Measurements from ENCODE around the gene DCPS.
A peak's percentile ranks its signal among the peaks of the same experiment; 100 is the strongest.

Gene DCPS

DNA sequence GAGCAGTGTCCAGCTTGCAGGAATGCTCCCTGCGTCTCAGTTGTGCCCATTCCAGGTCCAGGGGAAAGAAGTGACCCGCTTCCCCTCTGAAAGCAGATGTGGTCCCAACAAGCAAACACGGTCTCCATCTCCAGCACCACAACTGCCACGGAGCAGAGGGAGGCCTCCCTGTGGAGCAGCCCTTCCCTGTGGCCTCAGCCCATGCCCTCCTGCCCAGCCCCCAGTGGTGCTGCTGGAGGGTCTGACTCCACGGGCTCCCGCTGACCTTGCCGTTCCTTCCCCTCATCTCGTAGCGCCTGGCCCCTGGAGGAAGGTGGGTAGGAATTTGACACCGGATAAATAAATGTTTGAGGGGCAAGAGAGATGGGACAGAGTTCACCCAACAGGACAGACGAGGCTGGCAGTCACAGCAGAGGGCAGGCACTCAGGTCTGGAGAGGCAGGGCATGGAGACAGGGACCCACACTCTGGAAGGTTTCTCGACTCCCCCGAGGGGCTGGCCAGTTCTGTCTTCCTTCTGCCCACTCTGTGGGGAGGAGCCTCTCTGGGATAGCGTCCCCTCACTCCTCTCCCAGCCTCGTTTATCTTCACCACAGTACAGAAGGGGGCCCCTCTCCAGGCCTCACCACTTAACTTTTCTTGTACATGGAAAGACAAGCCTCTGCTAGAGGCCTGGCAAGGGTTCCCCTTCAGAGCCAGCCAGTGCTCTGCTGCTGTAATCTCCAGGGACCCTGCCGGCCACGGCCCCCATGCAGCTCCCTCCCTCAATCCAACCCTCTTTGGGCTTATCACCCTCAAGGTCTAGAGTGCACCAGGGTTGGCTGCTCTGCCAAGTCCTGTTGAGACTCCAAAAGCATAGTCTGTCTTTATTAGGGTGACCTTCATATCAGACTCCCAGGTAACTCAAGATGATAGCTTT is 44.1 kb downstream of the DCPS start:
- no peaks in the 10 kb centered on the region for H3K27me3 ChIP-seq (ENCODE audit: insufficient read depth, low read depth)
- peaks cover 33% of the 10 kb centered on the region for H3K4me1 ChIP-seq (ENCODE audit: low read depth, poor library complexity, severe bottlenecking)
- no peak overlapping the region for H2AFZ ChIP-seq (ENCODE audit: low read depth)
- no peak for TF ChIP-seq CTCF (conservative IDR thresholded peaks at IDR 0.05; ENCODE audit: low read depth, low read length)
- H3K27ac ChIP-seq = no peak overlapping the region
- no peaks in the 10 kb centered on the region for H4K20me1 ChIP-seq (ENCODE audit: insufficient read depth)
- H3K36me3 ChIP-seq (ENCODE audit: insufficient read depth) = no peaks in the 10 kb centered on the region
- no peak overlapping the region for H3K4me3 ChIP-seq (IDR thresholded peaks at IDR 0.05; ENCODE audit: insufficient read depth, low read depth, low read length)
- H3K9ac ChIP-seq = no peak overlapping the region
- no peak overlapping the region for H3K4me2 ChIP-seq
- 0 out of 2 replicates have a peak, but pooled peaks cover 10% of the 10 kb centered on the region for H3K79me2 ChIP-seq (ENCODE audit: insufficient read depth, low read depth)

DNA sequence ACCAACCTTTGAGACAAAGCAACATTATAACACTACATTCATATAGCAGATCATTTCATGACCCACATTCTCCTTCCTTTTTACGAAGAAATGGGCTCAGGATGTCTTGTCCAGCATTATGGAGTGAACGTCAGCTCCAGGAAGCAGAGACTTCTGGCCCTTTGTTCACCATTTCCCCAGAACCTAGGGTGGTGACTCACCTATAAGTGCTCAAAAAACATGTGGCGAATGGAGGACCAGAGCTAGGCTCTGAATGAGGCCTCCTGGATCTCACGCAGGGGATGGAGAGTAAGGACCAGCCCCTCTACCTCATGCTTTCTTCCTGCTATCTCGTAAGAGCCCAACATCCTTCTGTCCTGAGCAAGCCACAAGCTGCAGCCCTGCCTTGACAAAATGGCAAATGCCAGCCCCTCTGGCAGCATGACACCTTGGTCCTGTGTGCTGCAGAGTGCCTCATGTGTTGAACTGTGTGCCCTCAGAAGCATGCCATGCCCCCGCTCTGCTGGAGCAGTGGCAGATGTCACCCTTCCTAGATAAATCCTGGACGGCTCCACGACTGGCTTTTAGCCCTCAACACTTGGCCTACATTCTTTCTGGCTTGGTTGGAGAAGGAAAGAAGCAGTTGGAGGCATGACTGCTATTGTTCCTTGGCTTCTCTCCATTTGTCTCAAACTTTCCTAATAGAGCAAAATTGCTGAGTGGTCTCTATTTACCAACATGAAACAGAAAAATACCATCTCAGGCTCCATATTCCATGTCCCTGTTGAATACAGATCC is 45.1 kb downstream of the DCPS start:
- Histone ChIP-seq H3K4me2 (no peak overlapping the region), H2AFZ (ENCODE audit: low read depth) (no peak overlapping the region), H3K9ac (no peak overlapping the region), H3K27me3 (ENCODE audit: insufficient read depth, low read depth) (no peaks in the 10 kb centered on the region), H3K27ac (no peak overlapping the region), H4K20me1 (ENCODE audit: insufficient read depth) (no peaks in the 10 kb centered on the region), H3K36me3 (ENCODE audit: insufficient read depth) (no peaks in the 10 kb centered on the region), H3K79me2 (ENCODE audit: insufficient read depth, low read depth) (peaks cover 11% of the 10 kb centered on the region; the same call in 1 of the 2 replicates), H3K4me3 (IDR thresholded peaks at IDR 0.05; ENCODE audit: insufficient read depth, low read depth, low read length) (no peak overlapping the region), H3K4me1 (ENCODE audit: low read depth, poor library complexity, severe bottlenecking) (peaks cover 43% of the 10 kb centered on the region)
- no peak for TF ChIP-seq CTCF (conservative IDR thresholded peaks at IDR 0.05; ENCODE audit: low read depth, low read length)

GRCh38 chr11:126350836-126351235 is 47.0 kb downstream of the DCPS start:
- Histone ChIP-seq H3K36me3 (ENCODE audit: insufficient read depth) (no peaks in the 10 kb centered on the region), H4K20me1 (ENCODE audit: insufficient read depth) (no peaks in the 10 kb centered on the region), H3K4me3 (IDR thresholded peaks at IDR 0.05; ENCODE audit: insufficient read depth, low read depth, low read length) (no peak overlapping the region), H3K79me2 (ENCODE audit: insufficient read depth, low read depth) (peaks cover 11% of the 10 kb centered on the region; the same call in 1 of the 2 replicates), H3K27me3 (ENCODE audit: insufficient read depth, low read depth) (no peaks in the 10 kb centered on the region), H3K4me1 (ENCODE audit: low read depth, poor library complexity, severe bottlenecking) (peaks cover 43% of the 10 kb centered on the region), H3K27ac (no peak overlapping the region), H3K9ac (no peak overlapping the region), H2AFZ (ENCODE audit: low read depth) (no peak overlapping the region), H3K4me2 (no peak overlapping the region)
- no peak for TF ChIP-seq CTCF (conservative IDR thresholded peaks at IDR 0.05; ENCODE audit: low read depth, low read length)

GRCh38 chr11:126352163-126352562 is 48.3 kb downstream of the DCPS start:
- no peak overlapping the region for H2AFZ ChIP-seq (ENCODE audit: low read depth)
- no peak for TF ChIP-seq CTCF (conservative IDR thresholded peaks at IDR 0.05; ENCODE audit: low read depth, low read length)
- no peaks in the 10 kb centered on the region for H3K27me3 ChIP-seq (ENCODE audit: insufficient read depth, low read depth)
- H3K9ac ChIP-seq = peak overlapping the region; percentile 38; the same call in 1 of the 2 replicates
- H4K20me1 ChIP-seq (ENCODE audit: insufficient read depth) = no peaks in the 10 kb centered on the region
- peak overlapping the region; percentile 86 for H3K27ac ChIP-seq
- H3K4me1 ChIP-seq (ENCODE audit: low read depth, poor library complexity, severe bottlenecking) = peaks cover 43% of the 10 kb centered on the region
- peaks cover 11% of the 10 kb centered on the region; the same call in 1 of the 2 replicates for H3K79me2 ChIP-seq (ENCODE audit: insufficient read depth, low read depth)
- peak overlapping the region; percentile 69 for H3K4me2 ChIP-seq
- no peaks in the 10 kb centered on the region for H3K36me3 ChIP-seq (ENCODE audit: insufficient read depth)
- H3K4me3 ChIP-seq (IDR thresholded peaks at IDR 0.05; ENCODE audit: insufficient read depth, low read depth, low read length) = no peak overlapping the region
